ENCODE data around the gene CDH20. TPM values are rescaled to one million over a fixed set of nuclear protein-coding genes. Genes with fewer than 3 reads are reported as not detected.

CDH20 gene
- total and polyA plus RNA-seq, 2 of the 13 experiments (the other 11 are each of a cell fraction or from before 2014, with no cell fraction given), result not detected

GRCh38 chr18:61541673-61542072, 208.4 kb downstream of the CDH20 start (continued):
- TF ChIP-seq MAFG (CRISPR knock-in tag; IDR thresholded peaks at IDR 0.05), result no peak
- no peak for TF ChIP-seq ZBTB7A (CRISPR knock-in tag; IDR thresholded peaks at IDR 0.05)
- TF ChIP-seq KDM1A (CRISPR knock-in tag; IDR thresholded peaks at IDR 0.05), result no peak
- TF ChIP-seq TCF12 (IDR thresholded peaks at IDR 0.05), result no peak
- TF ChIP-seq TCF12 (CRISPR knock-in tag; IDR thresholded peaks at IDR 0.05), result no peak
- TF ChIP-seq ZNF772 (CRISPR knock-in tag; IDR thresholded peaks at IDR 0.05), result no peak
- TF ChIP-seq ZNF614 (CRISPR knock-in tag; IDR thresholded peaks at IDR 0.05; ENCODE audit: borderline replicate concordance), result no peak
- TF ChIP-seq KLF15 (CRISPR knock-in tag; IDR thresholded peaks at IDR 0.05; ENCODE audit: borderline replicate concordance), result no peak

DNA sequence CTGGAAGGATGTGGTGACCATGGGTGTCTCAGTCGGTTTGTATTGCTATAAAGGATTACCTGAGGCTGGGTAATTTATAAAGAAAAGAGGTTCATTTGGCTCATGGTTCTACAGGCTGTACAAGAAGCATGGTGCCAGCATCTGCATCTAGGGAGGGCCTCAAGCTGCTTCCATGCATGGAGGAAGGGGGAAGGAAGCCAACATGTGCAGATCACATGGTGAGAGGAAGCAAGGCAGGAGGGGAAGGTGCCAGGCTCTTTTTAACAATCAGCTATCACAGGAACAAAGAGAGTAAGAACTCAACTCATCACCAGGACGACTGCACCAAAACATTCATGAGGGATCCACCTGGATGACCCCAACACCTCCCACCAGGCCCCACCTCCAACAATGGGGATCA, 209.4 kb downstream of the CDH20 start:
- no peak for FAIRE-seq
- Histone ChIP-seq H4K20me1 (ENCODE audit: insufficient read depth, low read length) (no peaks in the 10 kb centered on the region), H2AFZ (ENCODE audit: low read length) (no peak overlapping the region), H3K4me2 (ENCODE audit: low read depth, low read length) (no peak overlapping the region), H3K27me3 (ENCODE audit: control insufficient read depth in 1 of 2, insufficient read depth in 2 of 2, low read length in 2 of 2) (no peaks in the 10 kb centered on the region; a peak in 1 of 5 replicates), H3K4me1 (ENCODE audit: insufficient read depth, low read length) (no peaks in the 10 kb centered on the region), H3K9me3 (ENCODE audit: low read length) (no peaks in the 10 kb centered on the region), H3K36me3 (replicated peaks in 1 of 2; ENCODE audit: control insufficient read depth in 1 of 2, insufficient read depth in 2 of 2, low read length in 2 of 2) (no peaks in the 10 kb centered on the region), H3K79me2 (ENCODE audit: insufficient read depth, low read length) (no peaks in the 10 kb centered on the region), H3K9ac (ENCODE audit: insufficient read depth, low read depth, low read length) (no peak overlapping the region), H3K27ac (ENCODE audit: extremely low read length, insufficient read depth, low read length) (no peak overlapping the region), H3K4me3 (replicated peaks in 1 of 3; ENCODE audit: insufficient read depth in 1 of 3, low read depth in 2 of 3, low read length in 3 of 3) (no peak overlapping the region)
- in situ Hi-C loops (cut with HindIII; ENCODE audit: extremely low pct_ligation_motif_present, low pct_unique_long_range_greater_than_20kb) (no loop called here), intact Hi-C loops (cut with micrococcal nuclease; ENCODE audit: unreplicated experiment) (no loop called here)
- ATAC-seq, result no peak
- DNase-seq (ENCODE audit: low spot score), result no peak
- 3% methylated on average over 2 of the region's 2 CpGs for WGBS (ENCODE audit: low lambda C conversion rate)
- BruUV-seq (replicated peaks), result no TSS peak
- POLR2A ChIA-PET, result no interaction called here
- CTCF ChIA-PET (ENCODE audit: low intra/inter-chr PET ratio, low total read pairs), result no interaction called here
- no peak for TF ChIP-seq ZNF772 (CRISPR knock-in tag; IDR thresholded peaks at IDR 0.05)
- no peak for TF ChIP-seq PAX8 (CRISPR knock-in tag; IDR thresholded peaks at IDR 0.05; ENCODE audit: borderline replicate concordance)
- TF ChIP-seq AHDC1 (CRISPR knock-in tag; IDR thresholded peaks at IDR 0.05; ENCODE audit: borderline replicate concordance), result no peak
- no peak for TF ChIP-seq ZSCAN25 (CRISPR knock-in tag; IDR thresholded peaks at IDR 0.05)
- TF ChIP-seq, protein P1, sequence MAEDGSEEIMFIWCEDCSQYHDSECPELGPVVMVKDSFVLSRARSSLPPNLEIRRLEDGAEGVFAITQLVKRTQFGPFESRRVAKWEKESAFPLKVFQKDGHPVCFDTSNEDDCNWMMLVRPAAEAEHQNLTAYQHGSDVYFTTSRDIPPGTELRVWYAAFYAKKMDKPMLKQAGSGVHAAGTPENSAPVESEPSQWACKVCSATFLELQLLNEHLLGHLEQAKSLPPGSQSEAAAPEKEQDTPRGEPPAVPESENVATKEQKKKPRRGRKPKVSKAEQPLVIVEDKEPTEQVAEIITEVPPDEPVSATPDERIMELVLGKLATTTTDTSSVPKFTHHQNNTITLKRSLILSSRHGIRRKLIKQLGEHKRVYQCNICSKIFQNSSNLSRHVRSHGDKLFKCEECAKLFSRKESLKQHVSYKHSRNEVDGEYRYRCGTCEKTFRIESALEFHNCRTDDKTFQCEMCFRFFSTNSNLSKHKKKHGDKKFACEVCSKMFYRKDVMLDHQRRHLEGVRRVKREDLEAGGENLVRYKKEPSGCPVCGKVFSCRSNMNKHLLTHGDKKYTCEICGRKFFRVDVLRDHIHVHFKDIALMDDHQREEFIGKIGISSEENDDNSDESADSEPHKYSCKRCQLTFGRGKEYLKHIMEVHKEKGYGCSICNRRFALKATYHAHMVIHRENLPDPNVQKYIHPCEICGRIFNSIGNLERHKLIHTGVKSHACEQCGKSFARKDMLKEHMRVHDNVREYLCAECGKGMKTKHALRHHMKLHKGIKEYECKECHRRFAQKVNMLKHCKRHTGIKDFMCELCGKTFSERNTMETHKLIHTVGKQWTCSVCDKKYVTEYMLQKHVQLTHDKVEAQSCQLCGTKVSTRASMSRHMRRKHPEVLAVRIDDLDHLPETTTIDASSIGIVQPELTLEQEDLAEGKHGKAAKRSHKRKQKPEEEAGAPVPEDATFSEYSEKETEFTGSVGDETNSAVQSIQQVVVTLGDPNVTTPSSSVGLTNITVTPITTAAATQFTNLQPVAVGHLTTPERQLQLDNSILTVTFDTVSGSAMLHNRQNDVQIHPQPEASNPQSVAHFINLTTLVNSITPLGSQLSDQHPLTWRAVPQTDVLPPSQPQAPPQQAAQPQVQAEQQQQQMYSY (CRISPR knock-in tag; IDR thresholded peaks at IDR 0.05), result no peak
- no peak for TF ChIP-seq BHLHE40 (IDR thresholded peaks at IDR 0.05; ENCODE audit: low read length)
- TF ChIP-seq, protein P2, sequence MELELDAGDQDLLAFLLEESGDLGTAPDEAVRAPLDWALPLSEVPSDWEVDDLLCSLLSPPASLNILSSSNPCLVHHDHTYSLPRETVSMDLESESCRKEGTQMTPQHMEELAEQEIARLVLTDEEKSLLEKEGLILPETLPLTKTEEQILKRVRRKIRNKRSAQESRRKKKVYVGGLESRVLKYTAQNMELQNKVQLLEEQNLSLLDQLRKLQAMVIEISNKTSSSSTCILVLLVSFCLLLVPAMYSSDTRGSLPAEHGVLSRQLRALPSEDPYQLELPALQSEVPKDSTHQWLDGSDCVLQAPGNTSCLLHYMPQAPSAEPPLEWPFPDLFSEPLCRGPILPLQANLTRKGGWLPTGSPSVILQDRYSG (CRISPR knock-in tag; IDR thresholded peaks at IDR 0.05), result no peak
- no peak for TF ChIP-seq ZNF143 (CRISPR knock-in tag; IDR thresholded peaks at IDR 0.05)
